SK-N-SH (cell line): ENCODE results near the gene ASIC2.

Source experiments
- CTCF ChIP-seq: fragments of 200-600 bp; sonication (generic); IDR thresholded peaks from 2 replicates; pipeline ENCODE4 v1.6.1; 2017; ENCODE audit warnings: antibody characterized with exemption, mild to moderate bottlenecking, moderate library complexity
- EP300 ChIP-seq, 2 experiments: IDR thresholded peaks; 2 replicates each; pipeline versions ENCODE4 v1.4.0 to v1.6.1; 2012; ENCODE audit warnings: borderline replicate concordance in 1 of 2, low read depth in 1 of 2, low read length in 1 of 2
- TAF1 ChIP-seq: IDR thresholded peaks from 2 replicates; pipeline ENCODE4 v1.6.1; 2012; ENCODE audit warnings: low read depth, mild to moderate bottlenecking, low read length, moderate library complexity, borderline replicate concordance
- ZBTB33 ChIP-seq: IDR thresholded peaks from 2 replicates; pipeline ENCODE4 v1.4.0; 2012; ENCODE audit warnings: low read depth, borderline replicate concordance
- TF ChIP-seq, protein P1 (sequence below): IDR thresholded peaks from 2 replicates; pipeline ENCODE4 v1.4.0; 2012; ENCODE audit warnings: low read depth, borderline replicate concordance

DNA sequence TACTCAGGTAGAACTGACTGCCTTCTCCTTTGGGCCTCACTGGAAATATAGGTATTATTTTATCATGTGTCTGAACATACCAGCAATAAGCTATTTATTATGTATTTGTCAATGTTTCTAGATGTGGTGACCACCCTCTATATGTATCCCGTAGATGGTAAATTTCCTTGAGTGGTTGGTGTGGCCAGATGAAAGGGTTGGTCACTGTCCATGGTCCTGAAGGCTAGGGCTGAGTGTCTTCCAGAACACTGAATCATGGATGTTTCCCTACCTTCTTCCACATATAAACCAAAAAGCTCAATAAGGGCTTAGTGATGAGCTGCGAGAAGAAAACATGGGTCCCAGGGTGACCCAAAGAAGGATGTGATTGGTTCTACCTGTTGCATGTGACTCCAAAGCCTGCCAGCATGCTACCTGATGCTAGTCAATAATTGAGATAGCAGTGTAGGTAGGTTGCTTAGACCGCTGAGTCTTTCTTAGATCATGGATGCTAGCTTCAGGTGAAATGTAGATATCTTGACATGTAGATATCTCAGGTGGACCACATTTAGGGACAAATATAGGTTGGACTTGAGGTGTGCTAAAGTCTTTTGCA is 150.3 kb downstream of the ASIC2 start:
- TF ChIP-seq, protein P1, sequence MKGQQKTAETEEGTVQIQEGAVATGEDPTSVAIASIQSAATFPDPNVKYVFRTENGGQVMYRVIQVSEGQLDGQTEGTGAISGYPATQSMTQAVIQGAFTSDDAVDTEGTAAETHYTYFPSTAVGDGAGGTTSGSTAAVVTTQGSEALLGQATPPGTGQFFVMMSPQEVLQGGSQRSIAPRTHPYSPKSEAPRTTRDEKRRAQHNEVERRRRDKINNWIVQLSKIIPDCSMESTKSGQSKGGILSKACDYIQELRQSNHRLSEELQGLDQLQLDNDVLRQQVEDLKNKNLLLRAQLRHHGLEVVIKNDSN = no peak
- TF ChIP-seq ZBTB33 (no peak), TAF1 (no peak), CTCF (no peak), EP300 (IDR thresholded peaks at IDR 0.05; ENCODE audit: borderline replicate concordance in 1 of 2, low read depth in 1 of 2, low read length in 1 of 2) (no peak)
